ENCODE results near the gene SMYD3. TPM values are rescaled to one million over a fixed set of nuclear protein-coding genes. Genes with fewer than 3 reads are reported as not detected.

Gene SMYD3
- total and polyA plus RNA-seq, 9 of the 15 experiments (the other 6 are each of a cell fraction or from before 2014, with no cell fraction given) = 128 to 440 (median 197) TPM

DNA sequence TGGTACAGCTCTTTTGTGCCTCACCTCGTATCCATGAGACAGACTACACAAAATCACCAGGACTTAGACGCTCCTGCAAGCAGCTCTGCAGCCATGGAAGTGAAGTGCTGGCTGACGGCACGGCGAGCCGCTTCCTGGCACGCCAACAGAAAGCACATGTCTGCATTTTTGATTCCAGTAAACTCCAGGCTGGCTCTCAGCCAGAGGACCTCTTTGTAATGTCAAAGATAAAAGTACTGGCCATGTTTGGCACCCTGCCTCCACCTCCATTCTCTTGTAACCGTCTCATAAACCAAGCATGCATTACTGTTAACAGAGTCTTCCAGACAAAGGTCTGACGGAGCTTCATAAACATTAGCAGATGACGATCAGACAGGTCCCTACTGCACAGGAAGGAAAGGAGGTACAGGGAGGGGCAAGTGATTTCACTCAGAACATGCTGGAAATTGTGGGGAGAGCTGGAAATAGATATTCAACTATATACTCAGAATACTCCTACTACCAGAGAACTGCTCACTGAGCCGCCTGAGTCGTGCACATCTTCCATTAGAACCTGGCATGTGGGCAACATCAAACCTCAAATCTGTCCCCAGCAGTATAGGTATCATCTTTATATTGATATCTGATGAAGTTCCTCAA, 632.0 kb downstream of the SMYD3 start:
- in situ Hi-C loops (cut with MboI) = no loop called here
- H3K4me3 ChIP-seq = no peak overlapping the region
- 4% methylated on average over 12 of the region's 12 CpGs for WGBS (ENCODE audit: insufficient coverage, low coverage, missing lambda C conversion rate)
- no TSS peak for BruUV-seq (replicated peaks)
- intact Hi-C loops (cut with micrococcal nuclease) = no loop called here
- peak overlapping the region; percentile 2 to 84; a peak in 3 of 4 replicates for H3K9ac ChIP-seq (ENCODE audit: insufficient read depth in 1 of 2, low read depth in 2 of 2, low read length in 2 of 2)
- ATAC-seq (peak; percentile 85), DNase-seq (ENCODE audit: extremely low read depth in 1 of 4, low spot score in 3 of 4) (peak; percentile 35 to 92 (median 58)), FAIRE-seq (peak; percentile 91)
- no peaks in the 10 kb centered on the region for H4K20me1 ChIP-seq (replicated peaks; ENCODE audit: control insufficient read depth, insufficient read depth, low read length)
- no peaks in the 10 kb centered on the region for H3K9me1 ChIP-seq (ENCODE audit: control insufficient read depth, insufficient read depth, low read length)
- H2AFZ ChIP-seq (ENCODE audit: low read depth, low read length) = peak overlapping the region; percentile 18
- ChIA-PET CTCF (ENCODE audit: low intra/inter-chr PET ratio) (no interaction called here), POLR2A (interaction anchor here (1.7 kb wide), 1 partner anchor 13 kb away, joined by 11 read pairs; no protein-coding TSS in a partner anchor)
- no peaks in the 10 kb centered on the region for H3K27me3 ChIP-seq (ENCODE audit: control insufficient read depth in 2 of 2, insufficient read depth in 2 of 2, low read length in 2 of 2)
- peak overlapping the region; percentile 32 for H3K4me2 ChIP-seq (ENCODE audit: insufficient read depth, low read length)
- H3K27ac ChIP-seq (ENCODE audit: extremely low read depth, low read depth, low read length) = peak overlapping the region; percentile 59
- H3K79me2 ChIP-seq (ENCODE audit: control insufficient read depth, insufficient read depth, low read length) = peaks cover 19% of the 10 kb centered on the region; the same call in 2 of the 3 replicates
- peaks cover 69% of the 10 kb centered on the region for H3K36me3 ChIP-seq (ENCODE audit: control insufficient read depth, insufficient read depth, low read length)
- no peaks in the 10 kb centered on the region for H3K9me3 ChIP-seq (replicated peaks; ENCODE audit: control insufficient read depth, insufficient read depth, low read depth, low read length)
- peaks cover 10 to 28% of the 10 kb centered on the region in 2 experiments; a peak in 4 of 5 replicates for H3K4me1 ChIP-seq (replicated peaks in 1 of 2; ENCODE audit: control insufficient read depth in 2 of 2, insufficient read depth in 2 of 2, low read length in 2 of 2)
- TF ChIP-seq ZNF586 (CRISPR knock-in tag; conservative IDR thresholded peaks at IDR 0.05) (no peak), MEIS2 (IDR thresholded peaks at IDR 0.05; ENCODE audit: partially characterized antibody) (peak; percentile 60), EP400 (IDR thresholded peaks at IDR 0.05) (peak; percentile 64; the same call in 1 of the 2 replicates), ARNT (IDR thresholded peaks at IDR 0.05) (0 out of 4 replicates have a peak, but pooled peaks of 1 of the 2 experiments have one; percentile 14), RBFOX2 (IDR thresholded peaks at IDR 0.05; ENCODE audit: low read depth, low read length) (no peak), SIRT6 (IDR thresholded peaks at IDR 0.05; ENCODE audit: low read depth, low read length) (no peak), NCOR1 (IDR thresholded peaks at IDR 0.05) (peak; percentile 68), RCOR1 (IDR thresholded peaks at IDR 0.05; ENCODE audit: borderline replicate concordance in 1 of 2, low read depth in 2 of 2, low read length in 2 of 2) (peak in 1 of 2 experiments; percentile 24; a peak in 1 of 4 replicates), CC2D1A (IDR thresholded peaks at IDR 0.05) (no peak), FUS (optimal IDR thresholded peaks at IDR 0.05; ENCODE audit: low read depth, low read length) (no peak), DPF2 (IDR thresholded peaks at IDR 0.05) (peak; percentile 70; the same call in 1 of the 2 replicates), CREB5 (CRISPR knock-in tag; IDR thresholded peaks at IDR 0.05) (no peak), ETS1 (conservative IDR thresholded peaks at IDR 0.05; ENCODE audit: control insufficient read depth, low read depth, low read length) (no peak), ZNF175 (CRISPR knock-in tag; IDR thresholded peaks at IDR 0.05; ENCODE audit: low read depth) (0 out of 2 replicates have a peak, but pooled peaks have one; percentile 24), CBFA2T3 (IDR thresholded peaks at IDR 0.05) (peak; percentile 81)
- TF ChIP-seq, protein P1, sequence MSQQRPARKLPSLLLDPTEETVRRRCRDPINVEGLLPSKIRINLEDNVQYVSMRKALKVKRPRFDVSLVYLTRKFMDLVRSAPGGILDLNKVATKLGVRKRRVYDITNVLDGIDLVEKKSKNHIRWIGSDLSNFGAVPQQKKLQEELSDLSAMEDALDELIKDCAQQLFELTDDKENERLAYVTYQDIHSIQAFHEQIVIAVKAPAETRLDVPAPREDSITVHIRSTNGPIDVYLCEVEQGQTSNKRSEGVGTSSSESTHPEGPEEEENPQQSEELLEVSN (IDR thresholded peaks at IDR 0.05; ENCODE audit: borderline replicate concordance in 1 of 2, extremely low read depth in 1 of 2, insufficient read depth in 1 of 2, insufficient read length in 1 of 2, low read depth in 1 of 2, low read length in 1 of 2, poor library complexity in 1 of 2, severe bottlenecking in 1 of 2) = peak in 1 of 2 experiments; percentile 30
- TF ChIP-seq, protein P2, sequence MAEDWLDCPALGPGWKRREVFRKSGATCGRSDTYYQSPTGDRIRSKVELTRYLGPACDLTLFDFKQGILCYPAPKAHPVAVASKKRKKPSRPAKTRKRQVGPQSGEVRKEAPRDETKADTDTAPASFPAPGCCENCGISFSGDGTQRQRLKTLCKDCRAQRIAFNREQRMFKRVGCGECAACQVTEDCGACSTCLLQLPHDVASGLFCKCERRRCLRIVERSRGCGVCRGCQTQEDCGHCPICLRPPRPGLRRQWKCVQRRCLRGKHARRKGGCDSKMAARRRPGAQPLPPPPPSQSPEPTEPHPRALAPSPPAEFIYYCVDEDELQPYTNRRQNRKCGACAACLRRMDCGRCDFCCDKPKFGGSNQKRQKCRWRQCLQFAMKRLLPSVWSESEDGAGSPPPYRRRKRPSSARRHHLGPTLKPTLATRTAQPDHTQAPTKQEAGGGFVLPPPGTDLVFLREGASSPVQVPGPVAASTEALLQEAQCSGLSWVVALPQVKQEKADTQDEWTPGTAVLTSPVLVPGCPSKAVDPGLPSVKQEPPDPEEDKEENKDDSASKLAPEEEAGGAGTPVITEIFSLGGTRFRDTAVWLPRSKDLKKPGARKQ (CRISPR knock-in tag; IDR thresholded peaks at IDR 0.05) = no peak

Data from K562 (cell line).